ENCODE results near the gene GTF2H1.

DNA sequence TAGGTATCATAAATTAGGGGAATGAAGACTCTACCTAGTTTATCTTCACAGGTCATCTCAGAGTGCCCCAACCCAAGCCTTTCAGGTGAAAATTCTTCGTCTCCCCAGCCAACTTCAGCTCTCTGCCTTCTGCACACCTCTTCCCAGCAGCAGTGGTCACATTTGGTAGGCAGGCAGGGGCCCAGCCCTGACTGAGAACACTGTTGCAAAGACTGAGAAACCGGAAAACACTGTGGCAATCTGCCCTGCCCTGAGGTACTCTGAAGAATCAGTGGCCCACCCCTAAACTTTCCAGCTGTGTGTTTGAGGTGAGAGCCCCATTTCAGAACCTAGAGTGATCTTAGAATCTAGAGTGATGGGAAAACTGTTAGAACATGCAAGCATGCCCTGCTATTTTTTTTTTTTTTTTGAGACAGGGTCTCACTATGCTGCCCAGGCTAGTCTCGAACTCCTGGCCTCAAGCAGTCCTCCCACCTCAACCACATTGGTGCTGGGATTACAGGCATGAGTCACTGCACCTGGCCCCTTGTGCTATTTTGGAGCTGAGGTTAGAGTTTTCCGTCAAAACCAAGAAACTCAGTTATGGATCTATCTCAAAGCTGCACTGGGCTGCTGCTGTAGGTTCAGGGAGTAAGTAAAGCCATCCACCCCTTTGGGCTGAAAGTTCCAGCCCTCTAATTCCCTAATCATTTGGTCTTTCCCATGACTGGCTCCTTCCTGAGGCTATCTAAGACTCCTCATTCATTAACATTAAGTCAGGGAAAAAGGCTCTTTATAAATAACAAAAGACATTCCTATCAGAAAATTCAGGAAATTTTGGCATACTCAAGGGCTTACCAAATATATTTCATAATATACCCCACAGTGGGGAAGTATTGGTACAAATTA is 70.3 kb downstream of the GTF2H1 start:
- TF ChIP-seq POLR2AphosphoS5 (IDR thresholded peaks at IDR 0.05): no peak
- TF ChIP-seq, protein P1, sequence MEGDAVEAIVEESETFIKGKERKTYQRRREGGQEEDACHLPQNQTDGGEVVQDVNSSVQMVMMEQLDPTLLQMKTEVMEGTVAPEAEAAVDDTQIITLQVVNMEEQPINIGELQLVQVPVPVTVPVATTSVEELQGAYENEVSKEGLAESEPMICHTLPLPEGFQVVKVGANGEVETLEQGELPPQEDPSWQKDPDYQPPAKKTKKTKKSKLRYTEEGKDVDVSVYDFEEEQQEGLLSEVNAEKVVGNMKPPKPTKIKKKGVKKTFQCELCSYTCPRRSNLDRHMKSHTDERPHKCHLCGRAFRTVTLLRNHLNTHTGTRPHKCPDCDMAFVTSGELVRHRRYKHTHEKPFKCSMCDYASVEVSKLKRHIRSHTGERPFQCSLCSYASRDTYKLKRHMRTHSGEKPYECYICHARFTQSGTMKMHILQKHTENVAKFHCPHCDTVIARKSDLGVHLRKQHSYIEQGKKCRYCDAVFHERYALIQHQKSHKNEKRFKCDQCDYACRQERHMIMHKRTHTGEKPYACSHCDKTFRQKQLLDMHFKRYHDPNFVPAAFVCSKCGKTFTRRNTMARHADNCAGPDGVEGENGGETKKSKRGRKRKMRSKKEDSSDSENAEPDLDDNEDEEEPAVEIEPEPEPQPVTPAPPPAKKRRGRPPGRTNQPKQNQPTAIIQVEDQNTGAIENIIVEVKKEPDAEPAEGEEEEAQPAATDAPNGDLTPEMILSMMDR (IDR thresholded peaks at IDR 0.05): no peak

Data from transverse colon (tissue), 4 donors.